GDM1 (cell line): ENCODE measurements around the gene GFRA3.

ENCODE experiments used
- DNase-seq: peaks from one replicate; lab custom pipeline; 2025; lab: John Stamatoyannopoulos, UW

The GFRA3 gene

DNA sequence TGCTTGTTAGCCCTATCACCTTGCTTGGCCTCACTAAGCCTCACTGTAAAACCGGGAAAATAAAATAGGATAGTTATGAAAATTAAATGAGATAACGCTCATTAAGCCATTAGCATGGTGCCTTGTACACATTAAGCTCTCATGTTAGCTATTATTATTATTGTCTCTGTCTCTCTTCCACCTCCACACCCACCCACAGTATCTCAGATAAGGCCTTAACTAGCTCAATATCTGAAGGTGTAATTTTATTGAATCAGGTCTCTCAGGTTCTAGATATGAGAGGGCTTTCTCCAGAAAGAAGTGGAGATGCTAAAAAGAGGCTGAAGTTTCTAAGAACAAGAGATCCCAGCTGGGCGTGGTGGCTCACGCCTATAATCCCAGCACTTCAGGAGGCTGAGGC is 27.6 kb downstream of the GFRA3 start:
- DNase-seq, result no peak

DNA sequence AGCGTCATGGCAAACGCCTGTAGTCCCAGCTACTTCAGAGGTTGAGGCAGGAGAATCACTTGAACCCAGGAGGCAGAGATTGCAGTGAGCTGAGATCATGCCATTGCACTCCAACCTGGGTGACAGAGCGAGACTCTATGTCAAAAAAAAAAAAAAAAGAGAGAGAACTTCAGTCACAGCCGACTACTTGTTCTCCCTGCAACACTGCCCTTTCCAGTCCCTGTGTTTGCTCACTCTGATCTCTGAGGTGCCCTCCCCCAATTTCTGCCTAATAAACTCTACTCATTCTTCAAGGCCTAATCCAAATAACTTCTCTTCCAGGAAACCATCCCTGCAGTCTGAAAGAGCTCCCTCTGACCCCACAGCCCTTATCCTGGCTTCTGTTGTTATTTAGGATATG is 28.1 kb downstream of the GFRA3 start:
- DNase-seq, result no peak

DNA sequence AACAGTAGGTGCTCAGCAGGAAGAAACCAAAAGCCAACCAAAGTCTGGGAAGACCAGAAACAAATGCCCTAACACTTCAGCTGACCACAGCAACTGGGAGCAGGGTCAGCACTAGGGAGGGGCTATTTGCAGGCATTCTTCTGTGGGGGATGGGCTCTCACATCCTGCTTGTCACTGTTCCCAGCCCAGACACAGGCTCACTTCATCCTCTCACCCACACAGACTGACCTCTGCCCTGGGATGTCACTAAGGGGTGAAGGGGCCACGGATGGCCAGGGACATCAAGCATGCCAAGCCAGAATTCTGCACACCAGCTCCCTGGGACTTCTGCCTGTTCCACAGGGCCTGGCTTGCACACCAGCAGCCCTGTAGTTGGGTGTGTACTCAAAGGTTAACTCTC is 28.7 kb downstream of the GFRA3 start:
- DNase-seq, result no peak

DNA sequence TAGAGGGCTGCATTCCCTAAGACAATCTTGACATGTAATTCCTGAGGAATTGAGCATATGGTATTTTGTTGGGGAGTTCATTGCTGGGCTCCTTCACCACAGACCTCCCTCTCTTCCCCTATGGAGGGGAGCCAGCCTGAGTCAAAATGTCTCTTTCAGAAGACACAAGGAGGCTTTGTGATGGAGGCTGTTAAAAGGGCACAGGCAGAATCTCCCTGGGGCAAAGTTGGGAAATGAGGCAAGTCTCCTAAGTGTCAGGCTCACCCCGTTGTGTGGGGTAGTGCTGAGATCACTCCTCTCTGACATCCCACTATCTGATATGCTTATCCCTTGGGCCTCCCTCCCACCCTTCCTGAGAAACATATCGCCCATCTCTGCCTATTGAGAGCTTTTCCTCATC is 30.6 kb downstream of the GFRA3 start:
- no peak for DNase-seq

DNA sequence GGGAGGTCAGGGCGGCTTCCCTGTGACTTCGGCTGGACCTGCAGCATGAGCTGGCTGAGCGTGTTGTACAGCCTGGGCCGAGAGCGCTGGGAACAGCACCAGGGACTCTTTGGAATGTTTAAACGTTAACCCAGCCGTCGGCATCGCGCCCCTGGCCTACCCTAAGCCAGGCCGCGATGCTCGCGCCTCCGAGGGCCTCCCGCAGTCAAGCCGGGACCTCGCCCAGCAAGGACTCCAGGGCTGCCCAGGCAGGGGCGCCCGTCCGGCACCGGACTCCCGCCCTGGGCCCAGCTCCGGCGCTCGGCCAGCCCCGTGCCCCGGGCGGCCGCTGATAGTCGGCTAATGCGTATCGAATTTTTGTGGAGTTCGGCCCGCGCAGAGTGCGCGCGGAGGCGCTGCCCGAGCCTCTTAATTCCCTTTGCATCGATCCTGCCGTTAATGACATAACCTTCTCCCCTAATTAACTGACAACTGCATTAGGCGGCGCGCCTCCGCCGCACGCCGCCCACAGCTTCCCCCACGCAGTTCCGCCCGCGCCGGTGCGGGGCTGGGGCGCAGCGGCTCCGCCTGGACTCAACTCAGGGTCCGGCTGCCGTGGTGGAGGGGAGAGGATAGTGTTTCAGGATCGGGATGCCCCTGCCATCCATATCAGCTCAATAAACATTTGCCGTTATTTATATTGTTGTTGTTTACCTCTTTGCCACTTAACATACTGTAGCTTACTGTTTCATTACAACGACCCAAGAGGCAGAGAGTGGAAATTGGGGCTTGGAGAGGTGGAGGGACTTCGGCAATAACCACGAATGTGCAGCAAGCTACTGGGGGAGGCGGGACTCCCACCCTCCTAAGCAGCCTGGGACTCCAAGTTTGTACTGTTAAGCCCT is 32.5 kb downstream of the GFRA3 start:
- DNase-seq, result no peak

DNA sequence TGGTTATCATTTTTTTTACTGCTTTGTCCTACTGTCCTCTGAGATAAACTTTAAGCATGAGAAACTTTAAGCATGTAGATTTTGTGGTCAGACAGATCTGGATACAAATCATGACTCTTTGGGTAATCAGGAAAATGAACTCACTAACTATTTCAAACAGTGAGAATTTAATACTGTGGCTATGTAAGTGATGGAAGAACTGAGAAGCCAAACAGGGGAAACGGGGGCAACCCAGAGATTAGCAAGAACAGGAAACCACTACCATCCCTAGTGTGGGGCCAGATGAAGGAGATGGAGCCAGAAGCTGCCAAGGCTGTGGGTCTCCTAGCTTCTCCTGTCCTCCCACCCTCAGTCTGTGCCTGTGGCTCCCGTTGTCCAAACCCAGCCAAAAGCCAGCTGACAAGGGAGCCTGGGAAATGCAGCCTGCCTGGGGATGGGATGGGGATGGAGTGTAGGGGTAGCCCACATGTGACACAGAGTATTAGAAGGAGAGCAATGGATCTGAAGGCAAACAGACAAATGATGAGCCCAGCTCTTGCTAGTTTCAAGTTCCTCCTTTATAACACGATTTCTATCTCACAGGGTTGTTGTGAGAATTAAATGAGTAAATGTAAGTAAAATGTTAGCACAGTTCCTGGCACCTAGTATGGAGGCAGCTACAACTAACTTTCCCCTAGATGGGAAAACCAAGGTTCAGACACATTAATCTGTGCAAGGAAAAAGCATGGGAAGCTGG is 33.6 kb downstream of the GFRA3 start:
- DNase-seq, result peak; percentile 56

DNA sequence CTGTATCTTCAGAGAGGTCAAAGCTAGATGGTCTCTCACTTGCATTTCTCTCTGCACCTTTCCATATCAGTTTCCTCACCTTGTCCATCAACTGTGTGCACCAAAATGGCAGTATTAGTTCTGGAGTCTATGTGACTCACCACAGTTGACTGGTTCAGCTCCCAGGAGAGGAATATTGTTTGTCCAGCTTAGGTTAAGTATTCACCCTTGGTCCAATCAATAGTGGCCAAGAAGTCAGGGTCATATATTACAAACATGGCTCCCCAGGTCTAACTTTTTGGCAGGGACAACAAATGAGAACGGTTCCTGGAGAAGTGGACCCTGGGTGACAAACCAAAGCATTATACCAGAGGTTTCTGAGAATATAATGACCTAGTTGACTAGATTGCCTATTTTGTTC is 36.4 kb downstream of the GFRA3 start:
- DNase-seq, result no peak

DNA sequence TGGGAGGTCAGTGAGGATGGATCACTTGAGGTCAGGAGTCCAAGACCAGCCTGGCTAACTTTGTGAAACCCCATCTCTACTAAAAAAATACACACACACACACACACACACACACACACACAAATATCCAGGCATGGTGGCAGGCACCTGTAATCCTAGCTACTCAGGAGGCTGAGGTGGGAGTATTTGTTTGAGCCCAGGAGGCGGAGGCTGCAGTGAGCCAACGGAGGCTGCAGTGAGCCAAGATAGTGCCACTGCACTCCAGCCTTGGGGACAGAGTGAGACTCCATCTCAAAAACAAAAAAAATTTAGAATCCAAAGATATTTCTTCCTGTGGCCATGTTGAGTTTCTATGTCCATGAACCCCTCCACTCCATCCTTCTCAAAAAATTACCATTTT is 39.8 kb downstream of the GFRA3 start:
- no peak for DNase-seq

DNA sequence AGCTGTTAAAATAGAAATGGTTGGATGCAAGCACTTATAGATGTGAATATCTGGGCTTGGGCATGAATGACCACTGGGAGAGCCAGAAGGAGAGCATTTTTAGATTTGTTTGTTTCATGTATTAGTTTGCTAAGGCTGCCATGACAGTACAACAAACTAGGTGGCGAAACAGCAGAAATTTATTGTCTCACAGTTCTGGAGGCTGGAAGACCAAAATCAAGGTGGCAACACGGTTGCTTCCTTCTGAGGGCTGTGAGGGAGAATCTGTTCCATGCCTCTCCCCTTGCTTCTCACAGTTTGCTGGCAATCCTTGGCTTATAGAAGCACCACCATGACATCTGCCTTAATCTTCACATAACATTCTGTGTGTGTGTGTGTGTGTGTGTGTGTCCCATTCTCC is 41.1 kb downstream of the GFRA3 start:
- DNase-seq, result no peak

DNA sequence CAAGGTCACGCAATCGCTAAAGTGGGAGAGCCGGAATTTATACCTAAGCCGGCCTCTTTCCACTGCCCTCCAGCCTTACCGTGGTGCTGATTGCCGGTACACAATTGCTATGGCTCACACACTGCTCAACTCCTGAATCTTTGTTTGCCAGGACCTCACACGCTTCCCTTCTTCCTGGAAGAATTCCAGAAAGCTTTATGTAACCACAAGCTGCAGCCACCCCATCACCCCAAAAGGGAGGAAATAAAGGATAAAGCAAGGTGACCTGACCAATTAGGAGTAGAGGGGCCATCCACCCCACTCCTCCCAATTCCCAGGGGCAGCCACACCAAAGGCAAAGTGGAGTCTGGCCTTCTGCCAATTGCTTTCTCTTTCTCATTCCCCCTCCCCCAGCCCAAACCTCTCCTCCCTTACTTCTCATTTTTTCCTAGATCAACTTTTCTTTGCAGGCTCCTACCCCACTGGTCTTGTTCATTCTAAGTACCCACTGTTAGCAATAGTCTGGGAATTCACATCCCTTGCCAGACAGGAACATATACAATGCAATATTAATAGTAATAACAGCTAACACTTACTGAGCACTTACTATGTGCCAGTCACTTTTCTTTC is 43.3 kb downstream of the GFRA3 start:
- no peak for DNase-seq

DNA sequence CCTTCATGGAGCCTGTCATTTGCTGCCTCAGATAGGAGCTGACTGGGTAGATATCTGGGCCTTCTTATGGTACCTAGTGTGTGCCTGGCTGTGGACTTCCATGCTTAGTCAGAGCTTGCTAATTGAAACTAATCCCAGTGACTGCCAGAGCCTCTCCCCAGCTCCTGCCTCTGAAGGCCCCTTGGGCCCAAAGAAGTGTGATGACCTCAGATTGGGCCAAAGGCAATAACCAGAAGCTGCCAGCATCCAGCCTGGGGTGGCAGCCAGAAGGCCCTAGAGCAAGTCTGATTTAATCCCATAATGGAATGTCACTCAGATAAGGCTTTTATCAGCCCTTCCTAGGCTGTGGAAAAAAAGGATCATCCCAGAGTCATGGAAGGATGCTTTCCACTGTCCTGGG is 44.2 kb downstream of the GFRA3 start:
- DNase-seq, result no peak

DNA sequence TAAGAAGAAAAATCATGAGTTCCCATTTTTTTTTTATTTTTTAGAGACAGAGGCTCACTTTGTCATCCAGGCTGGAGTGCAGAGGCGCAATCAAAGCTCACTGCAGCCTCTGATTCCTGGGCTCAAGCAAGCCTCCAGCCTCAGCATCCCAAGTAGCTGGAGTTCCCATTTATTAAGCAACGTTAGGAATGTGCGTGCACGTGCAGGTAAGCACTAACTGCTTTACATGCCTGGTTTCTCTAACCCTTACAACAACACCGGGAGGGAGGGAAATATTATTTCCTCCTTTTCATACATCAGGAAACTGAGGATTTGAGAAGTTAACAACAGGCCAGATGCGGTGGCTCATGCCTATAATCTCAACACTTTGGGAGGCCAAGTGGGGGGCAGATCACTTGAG is 45.0 kb downstream of the GFRA3 start:
- DNase-seq, result no peak

DNA sequence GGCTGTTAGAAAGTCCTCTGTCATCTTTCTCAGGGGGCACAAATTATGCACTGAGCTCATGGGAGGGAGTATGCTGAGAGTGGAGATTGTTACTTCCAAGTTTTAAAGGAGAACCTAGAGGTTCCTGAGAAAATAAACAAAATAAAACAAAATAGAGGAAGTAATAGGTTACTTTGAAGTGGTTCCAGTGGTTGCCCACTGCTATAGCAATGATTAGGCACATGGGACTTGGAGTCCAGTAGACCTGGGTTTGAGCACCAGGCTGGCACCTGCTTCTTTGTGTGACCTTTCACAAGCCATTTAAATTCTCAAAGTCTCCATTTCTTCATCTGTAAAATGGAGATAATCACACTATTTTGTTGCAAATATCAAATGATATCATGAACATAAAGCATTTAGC is 47.5 kb downstream of the GFRA3 start:
- DNase-seq, result no peak

DNA sequence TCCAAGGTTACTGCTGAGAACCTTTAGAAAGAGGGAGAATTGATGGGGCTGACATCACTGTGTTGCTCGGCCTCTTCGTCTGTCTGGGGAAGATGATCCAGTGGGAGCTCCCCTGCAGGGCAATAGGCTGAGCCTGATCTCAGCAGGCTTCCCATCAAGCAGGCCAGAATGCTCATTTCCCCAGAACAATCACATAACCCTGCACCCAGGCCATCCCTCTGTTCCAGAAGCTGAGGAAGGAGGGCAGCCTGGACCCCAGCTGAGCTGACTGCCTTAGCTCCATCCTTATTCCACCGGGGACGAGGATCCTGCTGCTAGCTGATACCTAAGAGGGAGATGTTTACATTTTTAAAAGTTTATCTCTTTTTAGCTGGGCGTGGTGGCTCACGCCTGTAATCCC is 49.7 kb downstream of the GFRA3 start:
- DNase-seq, result no peak

DNA sequence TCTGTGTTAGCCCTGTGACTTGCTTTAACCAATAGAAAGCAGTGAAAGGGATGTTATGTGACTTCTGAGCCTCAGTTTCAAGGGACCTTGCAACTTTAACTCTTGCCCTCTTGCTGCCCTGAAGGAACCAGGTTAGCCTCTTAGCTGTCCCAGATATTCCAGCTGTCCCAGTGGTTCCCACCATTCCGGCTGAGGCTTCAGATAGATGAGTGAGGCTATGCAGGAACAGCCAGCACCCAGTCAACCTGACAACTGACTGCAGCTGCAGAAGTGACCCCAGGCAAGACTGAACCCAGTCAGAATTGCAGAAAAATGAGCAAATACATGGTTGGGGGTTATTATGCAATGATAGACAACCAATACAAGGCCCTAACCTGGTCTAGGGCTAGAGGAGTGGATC is 50.9 kb downstream of the GFRA3 start:
- no peak for DNase-seq

DNA sequence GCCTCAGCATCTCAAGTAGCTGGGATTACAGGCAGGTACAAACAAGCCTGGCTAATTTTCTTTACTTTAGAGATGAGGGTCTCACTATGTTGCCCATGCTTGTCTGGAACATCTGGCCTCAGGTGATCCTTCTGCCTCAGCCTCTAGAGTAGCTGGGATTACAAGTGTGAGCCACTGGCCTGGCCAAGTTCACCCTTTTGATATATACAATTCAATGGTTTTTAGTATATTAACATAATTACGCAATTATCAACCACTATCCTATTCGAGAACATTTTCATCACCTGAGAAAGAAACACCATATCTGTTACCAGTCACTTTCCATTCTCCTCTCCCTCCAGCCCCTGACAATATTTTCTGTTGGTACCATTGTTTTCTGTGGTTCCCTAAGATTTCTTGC is 57.6 kb downstream of the GFRA3 start:
- no peak for DNase-seq

DNA sequence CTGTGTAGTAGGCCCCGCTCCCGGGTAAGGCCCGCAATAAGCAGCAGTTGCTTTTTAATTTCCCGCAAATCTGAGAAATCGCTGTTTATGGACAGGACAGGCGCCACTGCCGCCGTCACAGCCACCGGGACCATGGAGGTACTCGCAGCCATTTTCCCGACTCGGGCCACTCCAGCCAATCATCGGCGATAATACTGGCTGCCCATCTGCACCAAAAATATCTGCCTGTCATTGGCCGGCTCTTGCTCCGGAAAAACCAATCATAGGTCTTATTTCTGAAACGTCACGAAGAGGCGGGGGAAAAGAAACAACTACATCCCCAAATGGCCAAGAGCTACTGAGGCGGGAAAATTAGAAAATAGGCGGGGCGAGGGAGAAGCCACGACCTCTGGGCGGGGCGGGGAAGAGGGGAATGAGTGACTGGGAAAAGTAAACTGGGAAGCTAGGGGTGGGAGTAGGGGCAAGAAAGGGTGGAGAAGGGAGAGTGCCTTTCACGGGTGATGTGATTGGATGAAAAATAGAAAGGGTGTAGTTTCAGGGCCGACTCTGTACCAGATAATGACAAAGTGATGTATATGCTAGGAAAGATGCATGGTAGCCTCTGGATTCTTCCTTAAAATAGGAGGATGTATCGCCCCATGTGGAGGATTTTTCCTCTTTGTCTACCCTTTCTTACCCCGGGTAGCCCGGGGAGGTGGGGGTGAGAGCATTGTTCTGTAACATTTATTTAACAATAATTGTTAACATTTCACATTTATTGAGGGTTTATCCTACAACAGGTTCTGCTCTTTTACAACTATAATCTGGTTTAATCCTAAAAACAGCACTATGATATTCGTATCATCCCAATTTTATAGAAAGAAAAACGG is 61.0 kb downstream of the GFRA3 start, which contains the start of gene CDC23:
CDC23 (minus strand) TSS at position 163 of the 869 bp plus-strand sequence; CDS start at position 152, 11 bp downstream.
- DNase-seq, result peak; percentile 91

DNA sequence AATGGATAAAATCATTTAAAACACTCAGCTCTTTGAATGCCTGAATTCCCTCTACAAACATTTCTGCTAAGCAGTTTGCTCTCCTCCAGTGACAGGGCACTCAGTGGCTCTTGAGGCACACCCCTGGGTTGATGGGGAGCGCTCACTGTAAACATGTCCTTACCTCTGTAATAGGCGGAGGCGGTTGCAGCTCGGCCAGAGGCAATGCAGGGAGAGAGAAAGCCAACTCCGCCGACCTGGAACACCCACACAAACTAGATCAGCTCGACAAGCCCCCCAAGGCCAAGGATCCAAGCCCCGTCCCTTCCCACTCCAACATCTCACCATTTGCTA is 61.6 kb downstream of the GFRA3 start:
- DNase-seq, result no peak

DNA sequence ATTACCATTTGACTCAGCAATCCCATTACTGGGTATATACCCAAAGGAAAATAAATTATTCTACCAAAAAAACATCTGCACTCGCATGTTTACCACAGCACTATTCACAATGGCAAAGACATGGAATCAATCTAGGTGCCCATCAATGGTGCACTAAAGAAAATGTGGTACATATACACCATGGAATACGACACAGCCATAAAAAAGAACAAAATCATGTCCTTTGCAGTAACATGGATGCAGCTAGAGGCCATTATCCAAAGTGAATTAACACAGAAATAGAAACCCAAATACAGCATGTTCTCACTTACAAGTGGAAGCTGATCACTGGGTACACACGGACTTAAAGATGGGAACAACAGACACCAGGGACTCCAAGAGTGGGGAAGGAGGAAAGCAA is 63.4 kb downstream of the GFRA3 start:
- no peak for DNase-seq
